Femur (tissue), 1 donor: ENCODE measurements around the gene AOX1.
"Not testable (repeated sequence)": the region's sequence is repeated elsewhere in the genome, so short reads cannot be mapped to it uniquely, and the experiment has no call there.

Experiments
- DNase-seq: peaks from one replicate; pipeline ENCODE4 v3.0.0-alpha.2; 2017

Gene AOX1

DNA sequence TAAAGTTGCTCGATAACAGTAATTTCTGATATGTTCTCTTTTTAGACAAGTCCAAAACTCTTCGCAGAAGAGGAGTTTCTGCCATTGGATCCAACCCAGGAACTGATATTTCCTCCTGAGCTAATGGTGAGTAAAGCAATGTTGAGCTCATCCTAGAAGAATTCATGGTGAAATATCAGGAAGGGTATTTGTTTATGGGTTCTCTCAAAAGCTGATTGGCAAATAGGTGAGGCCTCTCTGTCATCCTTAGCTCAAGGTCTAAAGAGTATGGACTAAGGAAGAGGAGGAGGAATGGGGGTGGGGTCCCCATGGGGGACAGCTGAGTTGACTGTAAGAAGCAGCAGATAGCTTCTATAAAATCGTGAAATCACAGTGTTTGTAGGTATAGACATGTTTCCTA lies 18.2 kb downstream of the AOX1 start:
- no peak for DNase-seq

- DNase-seq, result no peak
Measured at GRCh38 chr2:200604571-200605255, 18.9 kb downstream of the AOX1 start.

DNA sequence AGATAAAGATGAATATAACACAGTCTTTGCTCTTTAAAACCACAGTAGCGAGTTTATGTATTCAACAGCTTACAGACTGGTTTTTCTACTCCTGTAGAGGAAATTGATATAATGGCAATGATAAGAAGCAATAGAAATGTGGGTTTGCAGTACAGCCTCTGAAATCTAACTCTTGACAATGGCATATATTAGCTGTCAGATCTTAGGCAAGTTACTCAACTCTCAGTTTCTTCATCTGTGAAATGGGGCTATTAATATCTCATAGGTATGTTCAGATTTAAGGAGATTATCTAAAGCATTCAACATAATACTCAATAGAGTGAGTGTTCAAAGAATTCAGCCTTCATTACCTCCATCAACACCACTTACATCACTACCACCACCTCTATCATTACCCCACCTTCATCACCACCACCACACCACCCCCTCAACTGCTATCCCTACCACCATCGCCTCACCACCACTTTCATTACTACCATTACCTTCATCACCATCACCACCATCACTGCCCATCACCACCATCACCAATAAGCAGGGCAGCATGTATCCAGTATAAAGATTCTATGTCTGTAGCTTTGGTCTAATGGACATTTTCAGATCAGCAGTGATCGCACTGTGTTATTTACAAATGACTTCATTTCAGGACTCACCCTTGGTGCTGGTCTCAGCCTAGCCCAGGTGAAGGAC lies 22.7 kb downstream of the AOX1 start:
- no peak for DNase-seq

GRCh38 chr2:200609028-200609614 lies 23.3 kb downstream of the AOX1 start:
- DNase-seq, result no peak

- not testable (repeated sequence) for DNase-seq
Measured at GRCh38 chr2:200610217-200610616, 24.4 kb downstream of the AOX1 start.

DNA sequence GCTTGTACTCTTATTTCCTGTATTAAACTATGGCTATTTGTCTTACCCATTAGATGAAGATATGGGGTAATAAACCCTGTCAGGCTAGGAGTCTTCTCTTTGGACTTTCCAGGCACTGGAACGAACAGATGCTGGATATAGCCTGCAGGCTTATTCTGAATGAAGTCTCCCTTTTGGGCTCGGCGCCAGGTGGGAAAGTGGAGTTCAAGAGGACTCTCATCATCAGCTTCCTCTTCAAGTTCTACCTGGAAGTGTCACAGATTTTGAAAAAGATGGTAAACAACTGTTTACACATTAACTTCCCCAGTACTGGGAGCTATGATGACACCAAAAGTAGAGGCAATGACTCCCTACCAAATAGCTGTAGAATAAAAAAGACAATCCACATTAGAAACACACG lies 27.9 kb downstream of the AOX1 start:
- DNase-seq, result no peak

DNA sequence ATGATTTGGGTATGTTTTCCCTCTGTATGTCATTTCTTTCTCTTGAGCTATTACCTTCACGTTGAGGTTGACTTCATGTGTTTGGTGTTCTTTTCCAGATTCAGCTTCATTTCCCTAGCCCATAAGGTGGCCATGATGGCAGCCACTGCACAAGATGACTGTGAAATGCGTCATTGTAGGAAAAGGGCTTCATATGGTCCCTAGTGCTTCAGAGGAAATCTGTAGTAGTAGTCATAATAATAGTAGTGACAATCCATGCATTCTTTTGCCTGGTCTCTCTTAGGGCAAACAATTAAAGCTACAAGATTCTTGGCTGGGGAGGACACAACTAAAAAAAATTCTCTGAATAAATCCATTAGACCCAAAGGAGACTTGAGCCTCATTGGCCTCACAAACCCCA lies 28.4 kb downstream of the AOX1 start:
- DNase-seq, result no peak

DNA sequence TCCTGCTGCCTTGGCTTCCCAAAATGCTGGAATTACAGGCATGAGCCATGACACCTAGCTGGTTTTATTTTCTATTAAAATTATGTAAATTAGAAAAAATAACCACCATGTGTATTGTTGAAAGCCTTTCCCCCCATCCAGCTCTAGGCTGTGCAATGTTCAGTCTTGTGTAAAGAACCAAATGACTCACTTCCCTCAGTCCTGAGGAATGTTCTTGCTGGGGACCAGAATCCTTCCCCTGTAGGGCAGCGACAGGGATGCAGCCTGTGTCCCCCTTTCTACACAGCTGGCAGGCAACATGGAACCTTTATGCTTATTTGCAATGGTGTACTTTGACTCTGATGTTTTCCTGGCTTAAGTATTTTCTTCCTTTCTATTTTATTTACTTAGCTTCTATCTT lies 29.4 kb downstream of the AOX1 start:
- DNase-seq, result no peak

GRCh38 chr2:200616193-200616592 lies 30.4 kb downstream of the AOX1 start:
- no peak for DNase-seq

- no peak for DNase-seq
Measured at GRCh38 chr2:200616656-200617055, 30.8 kb downstream of the AOX1 start.

DNA sequence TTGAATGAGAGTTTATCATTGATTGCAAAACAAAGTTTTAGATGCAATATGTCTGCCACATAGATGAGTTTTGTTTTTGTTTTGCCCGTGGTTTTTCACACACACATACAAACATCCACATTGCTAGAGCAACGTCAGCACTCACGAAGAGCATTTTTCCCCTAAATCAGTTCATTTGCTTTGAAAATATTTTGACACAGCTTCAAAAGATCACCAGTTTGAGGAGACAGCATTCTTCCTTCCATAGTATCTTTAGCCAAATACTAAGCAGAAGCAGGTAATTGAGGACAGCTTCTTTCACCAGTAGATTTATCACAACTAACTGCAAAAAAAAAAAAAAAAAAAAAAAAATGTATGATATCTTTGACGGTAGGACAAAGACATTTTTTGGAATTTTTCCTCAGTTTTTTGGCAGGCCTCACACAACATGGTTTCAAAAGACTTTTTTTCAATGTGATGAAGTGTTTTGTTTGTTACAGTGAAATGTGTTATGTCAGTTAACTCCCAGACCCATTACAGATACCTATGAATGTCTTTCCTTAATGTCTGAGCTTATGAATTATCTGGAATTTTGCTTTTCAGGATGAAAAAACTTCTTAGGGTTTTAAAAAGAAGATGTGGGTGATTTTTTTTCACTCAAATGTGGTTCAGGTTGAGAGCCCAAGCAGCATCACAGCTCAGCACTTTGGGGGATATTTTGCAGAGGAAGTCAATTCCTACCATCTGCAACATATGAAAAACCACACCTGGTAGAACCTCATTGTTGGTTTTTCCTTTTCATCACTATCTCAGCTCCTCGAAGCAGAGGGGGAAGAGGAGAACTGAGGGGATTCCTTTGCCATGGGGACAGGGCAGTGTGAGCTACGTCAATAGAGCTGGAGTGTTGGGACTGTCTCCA lies 31.6 kb downstream of the AOX1 start:
- no peak for DNase-seq

- DNase-seq, result no peak
Measured at GRCh38 chr2:200618054-200618419, 32.2 kb downstream of the AOX1 start.

DNA sequence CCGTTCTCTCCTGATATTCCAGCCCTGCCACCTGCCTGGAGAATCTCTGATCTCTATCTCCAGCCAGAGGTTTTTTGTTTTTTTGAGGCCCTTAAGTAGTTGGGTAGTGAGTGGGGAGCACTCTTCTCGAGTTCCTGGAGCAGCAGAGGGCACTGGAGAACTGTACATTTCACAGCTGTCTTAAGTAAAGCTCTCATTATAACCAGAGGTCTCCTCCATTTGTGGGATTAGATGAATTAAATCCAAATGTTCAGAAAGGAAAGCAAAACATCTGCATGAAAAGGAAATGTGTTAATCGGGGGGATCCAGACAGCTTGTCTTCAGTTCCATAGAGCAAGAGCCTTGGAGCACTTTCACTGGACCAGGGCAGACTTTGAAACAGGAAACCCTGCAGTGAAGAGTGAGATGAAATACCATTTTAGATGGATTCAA lies 32.8 kb downstream of the AOX1 start:
- DNase-seq, result no peak

DNA sequence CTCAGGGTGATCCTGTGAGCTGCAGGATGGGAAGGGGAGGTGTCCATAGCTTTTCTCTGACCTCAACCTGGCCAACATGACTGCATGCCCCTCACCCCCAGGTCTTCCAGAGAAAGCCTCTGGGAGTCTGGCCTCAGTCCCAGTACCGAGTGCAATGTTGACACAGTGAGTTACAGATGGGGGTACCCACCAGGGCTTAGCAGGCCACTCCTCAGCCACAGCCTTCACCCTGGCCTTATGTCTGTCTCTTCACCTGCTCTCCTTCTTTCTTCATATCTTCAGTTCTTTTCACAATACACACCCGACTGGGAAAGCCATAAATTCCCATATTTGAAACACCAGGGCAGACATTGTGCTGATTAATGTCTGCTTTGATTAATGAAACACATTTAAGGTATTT lies 33.5 kb downstream of the AOX1 start:
- no peak for DNase-seq

- no peak for DNase-seq
Measured at GRCh38 chr2:200620606-200621390, 35.0 kb downstream of the AOX1 start.

GRCh38 chr2:200622106-200622505 lies 36.3 kb downstream of the AOX1 start:
- no peak for DNase-seq

DNA sequence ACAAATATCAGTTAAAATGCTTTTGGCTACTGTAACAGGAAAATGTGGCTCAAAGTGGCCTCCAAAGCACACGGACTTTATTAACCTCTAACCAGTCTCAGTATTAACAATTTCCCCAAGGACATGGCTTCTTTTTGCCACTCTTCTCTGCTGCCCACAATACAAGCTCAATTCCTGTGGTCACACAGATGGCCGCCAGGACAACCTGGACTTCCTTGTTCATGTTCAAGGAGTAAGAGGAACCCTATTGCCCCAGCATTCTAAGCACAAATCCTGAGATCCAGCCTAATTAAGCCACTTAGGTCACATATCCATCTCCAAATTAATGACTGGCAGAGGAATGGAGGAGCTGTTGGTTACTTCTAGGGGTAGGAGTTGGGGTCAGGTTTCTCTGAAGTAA lies 38.2 kb downstream of the AOX1 start:
- DNase-seq, result no peak

DNA sequence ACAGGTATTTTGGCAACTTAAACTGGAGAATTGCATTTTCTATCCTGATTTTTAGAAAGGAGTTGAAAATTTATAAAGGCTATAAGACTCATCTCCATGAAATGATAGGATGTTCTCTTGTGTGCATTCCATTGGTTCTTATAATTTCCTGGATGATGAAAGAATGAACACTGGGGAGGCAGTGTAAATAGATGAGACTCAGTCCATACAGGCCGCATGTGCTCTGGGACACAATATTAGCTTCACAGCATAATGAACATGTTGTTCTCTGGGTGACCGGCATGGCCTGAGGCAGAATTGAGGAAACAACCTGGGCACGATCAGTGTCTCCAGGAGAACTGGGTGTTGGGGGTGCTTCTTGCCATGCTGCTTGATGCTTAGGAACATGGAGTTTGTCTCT lies 38.8 kb downstream of the AOX1 start:
- no peak for DNase-seq

DNA sequence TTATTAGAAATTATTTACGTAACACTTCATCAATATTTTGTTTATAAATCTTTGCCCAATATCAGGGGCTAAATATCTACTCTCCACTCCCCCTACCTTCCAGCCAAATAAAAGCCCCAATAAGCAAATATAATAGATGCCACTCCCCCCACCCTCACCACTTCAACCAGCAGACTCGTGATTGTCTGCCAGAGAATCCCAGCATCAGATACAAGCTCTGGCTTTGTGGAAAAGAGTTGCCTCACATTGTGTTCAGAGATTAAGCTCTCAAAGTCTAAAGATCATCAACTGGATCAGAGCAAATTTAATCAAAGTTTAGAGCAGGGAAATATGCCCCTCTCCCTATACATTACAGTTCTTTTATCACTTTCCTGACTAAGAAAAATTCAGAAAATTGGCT lies 39.5 kb downstream of the AOX1 start:
- DNase-seq, result no peak

GRCh38 chr2:200625958-200626363 lies 40.1 kb downstream of the AOX1 start:
- no peak for DNase-seq

DNA sequence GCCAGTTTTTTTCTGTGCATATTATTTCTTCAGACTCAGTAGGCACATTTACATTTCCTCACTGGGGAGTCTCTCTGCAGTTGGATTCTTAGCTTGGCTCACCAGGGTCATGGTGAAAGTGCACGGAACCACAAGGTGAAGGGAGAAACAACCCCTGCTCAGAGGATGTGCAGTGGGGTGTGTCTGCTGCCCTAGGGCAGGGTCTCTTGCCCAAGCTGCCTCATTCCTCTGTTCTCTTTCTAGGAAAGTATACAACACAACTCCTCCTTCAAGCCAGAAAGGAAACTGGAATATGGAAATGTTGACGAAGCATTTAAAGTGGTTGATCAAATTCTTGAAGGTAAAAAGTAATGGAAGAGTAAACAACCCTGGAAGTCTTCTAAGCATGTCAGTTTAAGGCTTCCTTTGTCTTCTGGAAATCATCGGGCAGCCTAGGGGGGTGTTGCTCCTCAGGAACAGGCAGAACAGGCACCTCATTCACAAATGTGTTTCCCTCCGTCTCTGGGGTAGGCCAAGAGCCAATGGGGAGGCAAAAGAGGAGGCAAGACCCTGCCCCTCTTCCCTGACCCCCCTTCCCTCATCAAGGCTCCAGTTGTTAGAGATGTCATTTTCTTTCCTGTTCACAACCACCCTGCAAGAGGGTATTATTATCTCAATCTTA lies 41.4 kb downstream of the AOX1 start:
- DNase-seq, result no peak

DNA sequence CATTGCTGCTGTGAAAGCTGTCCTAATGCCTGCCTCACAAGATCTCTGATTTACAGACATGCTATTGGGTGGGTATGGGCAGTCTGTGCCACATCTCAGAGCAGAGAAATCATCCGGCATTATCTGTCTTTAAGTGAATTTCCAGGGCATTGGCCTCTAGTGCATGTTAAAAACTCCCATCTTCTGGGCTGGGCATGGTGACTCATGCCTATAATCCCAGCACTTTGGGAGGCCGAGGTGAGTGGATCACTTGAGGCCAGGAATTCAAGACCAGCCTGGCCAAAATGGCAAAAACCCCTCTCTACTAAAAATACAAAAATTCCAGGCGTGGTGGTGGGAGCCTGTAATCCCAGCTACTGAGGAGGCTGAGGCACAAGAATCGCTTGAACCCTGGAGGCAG lies 42.6 kb downstream of the AOX1 start:
- DNase-seq, result not testable (repeated sequence)
